ENCODE measurements around the gene PDCD7. TPM values are rescaled to one million over a fixed set of nuclear protein-coding genes. Genes with fewer than 3 reads are reported as not detected.
"Not testable (repeated sequence)": the region's sequence is repeated elsewhere in the genome, so short reads cannot be mapped to it uniquely, and the experiment has no call there.

The PDCD7 gene
- total and polyA plus RNA-seq, 10 donors: 9.8 to 27.3 (median 22.1) TPM

GRCh38 chr15:65095011-65095746 lies 38.4 kb downstream of the PDCD7 start:
- 76 to 90% (median 85%) methylated on average over 5 of the region's 5 CpGs for WGBS, 5 donors
- no peak overlapping the region for H3K27ac ChIP-seq
- no peak for DNase-seq
- intact Hi-C loops (cut with DNase I; ENCODE audit: low total_unique reads): no loop called here
- H3K9me3 ChIP-seq: no peaks in the 10 kb centered on the region
- H3K27me3 ChIP-seq (replicated peaks in 1 of 7): no peaks in the 10 kb centered on the region
- no peaks in the 10 kb centered on the region for H3K4me1 ChIP-seq
- peaks cover 3 to 60% (median 29%) of the 10 kb centered on the region in 6 donors for H3K36me3 ChIP-seq
- TF ChIP-seq POLR2AphosphoS5 (IDR thresholded peaks at IDR 0.05) (no peak), CTCF (IDR thresholded peaks at IDR 0.05 in 8 of 11, conservative IDR thresholded peaks at IDR 0.05 in 3 of 11) (no peak), POLR2A (IDR thresholded peaks at IDR 0.05) (no peak)
- H3K4me3 ChIP-seq: no peak overlapping the region

- H3K27ac ChIP-seq: no peak overlapping the region
- H3K9me3 ChIP-seq: no peaks in the 10 kb centered on the region
- peaks cover 3 to 52% (median 22%) of the 10 kb centered on the region in 6 donors for H3K36me3 ChIP-seq
- no peaks in the 10 kb centered on the region for H3K27me3 ChIP-seq (replicated peaks in 1 of 7)
- H3K4me1 ChIP-seq: peaks cover 0 to 1% (median 0%) of the 10 kb centered on the region in 6 donors
- intact Hi-C loops (cut with DNase I; ENCODE audit: low total_unique reads): no loop called here
- peak in 1 of 3 donors; percentile 36 for TF ChIP-seq POLR2AphosphoS5 (IDR thresholded peaks at IDR 0.05)
- TF ChIP-seq CTCF (IDR thresholded peaks at IDR 0.05 in 8 of 11, conservative IDR thresholded peaks at IDR 0.05 in 3 of 11): no peak
- WGBS, 5 donors: 82 to 94% (median 85%) methylated on average over 14 of the region's 14 CpGs
- H3K4me3 ChIP-seq: no peak overlapping the region
- no peak for DNase-seq
These were observed 39.2 kb downstream of the PDCD7 start for GRCh38 chr15:65094294-65094995.

- H3K36me3 ChIP-seq: peaks cover 0 to 46% (median 16%) of the 10 kb centered on the region in 6 donors
- H3K4me3 ChIP-seq; DNase-seq; H3K4me1 ChIP-seq; H3K9me3 ChIP-seq; intact Hi-C loops (cut with DNase I; ENCODE audit: low total_unique reads); H3K27ac ChIP-seq; H3K27me3 ChIP-seq (replicated peaks in 1 of 7): not testable (repeated sequence)
- 90 to 97% (median 96%) methylated on average over 13 of the region's 13 CpGs for WGBS, 5 donors
These were observed 39.8 kb downstream of the PDCD7 start for GRCh38 chr15:65093793-65094170.

- no peak overlapping the region for H3K4me3 ChIP-seq
- no peaks in the 10 kb centered on the region for H3K9me3 ChIP-seq
- 92 to 97% (median 93%) methylated on average over 15 to 17 of the region's 17 CpGs for WGBS, 5 donors
- no peaks in the 10 kb centered on the region for H3K27me3 ChIP-seq (replicated peaks in 1 of 7)
- no peak for TF ChIP-seq CTCF (IDR thresholded peaks at IDR 0.05 in 8 of 11, conservative IDR thresholded peaks at IDR 0.05 in 3 of 11)
- peak in 1 of 3 donors; percentile 34 for TF ChIP-seq POLR2AphosphoS5 (IDR thresholded peaks at IDR 0.05)
- no peak for DNase-seq
- intact Hi-C loops (cut with DNase I; ENCODE audit: low total_unique reads): no loop called here
- H3K4me1 ChIP-seq: peaks cover 0 to 14% (median 2%) of the 10 kb centered on the region in 6 donors
- H3K36me3 ChIP-seq: peaks cover 0 to 39% (median 9%) of the 10 kb centered on the region in 6 donors
- H3K27ac ChIP-seq: no peak overlapping the region
These were observed 40.5 kb downstream of the PDCD7 start for GRCh38 chr15:65092911-65093792.
